GM10266 (cell line): Measurements from ENCODE around the gene BRD3OS.

Source experiments
- DNase-seq: peaks from one replicate; pipeline ENCODE4 v3.0.0; 2012; ENCODE audit errors: extremely low spot score
- TF ChIP-seq, protein P1 (sequence below): IDR thresholded peaks from 2 replicates; pipeline ENCODE4 v1.5.1; 2012; ENCODE audit warnings: mild to moderate bottlenecking, low read depth; ENCODE audit not compliant: control insufficient read depth, insufficient read depth; ENCODE audit errors: missing control alignments

Gene BRD3OS

DNA sequence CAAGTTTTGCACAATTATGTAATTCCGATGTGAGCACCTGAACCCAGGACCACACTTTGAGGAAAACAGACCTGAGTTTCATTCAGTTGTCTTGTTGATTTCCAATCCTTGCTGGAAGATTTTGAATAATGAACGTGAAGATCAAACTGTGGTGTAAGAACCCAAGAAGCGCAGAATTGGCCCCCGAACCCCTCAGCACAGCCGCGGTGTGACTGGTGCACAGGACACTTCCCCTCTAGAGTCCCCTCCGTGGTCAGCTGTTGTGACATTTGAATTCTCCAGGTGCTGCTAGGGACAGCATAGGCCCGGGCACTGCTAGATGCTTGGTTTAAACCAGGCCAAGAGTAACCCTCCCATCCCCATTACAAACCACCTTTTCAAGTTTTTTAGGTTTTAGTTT lies 1.7 kb downstream of the BRD3OS start:
- TF ChIP-seq, protein P1, sequence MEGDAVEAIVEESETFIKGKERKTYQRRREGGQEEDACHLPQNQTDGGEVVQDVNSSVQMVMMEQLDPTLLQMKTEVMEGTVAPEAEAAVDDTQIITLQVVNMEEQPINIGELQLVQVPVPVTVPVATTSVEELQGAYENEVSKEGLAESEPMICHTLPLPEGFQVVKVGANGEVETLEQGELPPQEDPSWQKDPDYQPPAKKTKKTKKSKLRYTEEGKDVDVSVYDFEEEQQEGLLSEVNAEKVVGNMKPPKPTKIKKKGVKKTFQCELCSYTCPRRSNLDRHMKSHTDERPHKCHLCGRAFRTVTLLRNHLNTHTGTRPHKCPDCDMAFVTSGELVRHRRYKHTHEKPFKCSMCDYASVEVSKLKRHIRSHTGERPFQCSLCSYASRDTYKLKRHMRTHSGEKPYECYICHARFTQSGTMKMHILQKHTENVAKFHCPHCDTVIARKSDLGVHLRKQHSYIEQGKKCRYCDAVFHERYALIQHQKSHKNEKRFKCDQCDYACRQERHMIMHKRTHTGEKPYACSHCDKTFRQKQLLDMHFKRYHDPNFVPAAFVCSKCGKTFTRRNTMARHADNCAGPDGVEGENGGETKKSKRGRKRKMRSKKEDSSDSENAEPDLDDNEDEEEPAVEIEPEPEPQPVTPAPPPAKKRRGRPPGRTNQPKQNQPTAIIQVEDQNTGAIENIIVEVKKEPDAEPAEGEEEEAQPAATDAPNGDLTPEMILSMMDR, result no peak
- DNase-seq, result no peak

DNA sequence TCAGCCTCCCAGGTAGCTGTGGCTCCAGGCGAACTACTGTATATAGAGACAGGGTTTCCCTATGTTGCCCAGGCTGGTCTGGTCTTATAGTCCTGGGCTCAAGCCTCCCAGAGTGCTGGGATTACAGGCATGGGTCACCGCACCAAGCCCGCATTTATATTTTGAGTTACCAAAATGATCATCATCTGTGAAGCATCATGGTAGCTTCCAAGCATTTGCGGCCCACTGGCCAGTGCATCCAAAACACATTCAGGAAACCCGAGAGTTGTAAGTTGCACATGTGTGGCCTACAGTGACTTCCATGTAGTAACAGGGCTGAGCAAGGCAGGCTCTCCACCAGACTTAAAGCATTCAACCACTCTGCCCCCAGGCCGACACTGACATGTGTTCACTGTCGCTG lies 2.3 kb downstream of the BRD3OS start:
- no peak for DNase-seq
- TF ChIP-seq, protein P1, result no peak

DNA sequence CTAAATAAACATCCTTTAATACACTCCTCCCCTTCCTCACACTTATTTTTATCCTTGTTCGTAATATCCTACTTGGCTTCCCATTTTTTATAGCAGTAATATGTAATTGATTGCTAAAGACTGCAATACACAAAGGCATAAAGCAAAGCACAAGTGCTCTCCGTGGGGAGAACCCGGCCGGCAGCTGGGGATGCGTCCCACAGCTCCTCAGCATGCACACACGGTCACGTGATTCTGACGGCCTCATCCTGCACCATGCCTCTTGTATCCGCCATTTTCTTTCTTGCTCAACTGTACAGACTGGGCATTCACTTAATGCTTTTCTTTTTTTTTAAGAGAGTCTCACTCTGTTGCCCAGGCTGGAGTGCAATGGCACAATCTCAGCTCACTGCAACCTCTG lies 2.8 kb downstream of the BRD3OS start:
- DNase-seq, result no peak
- TF ChIP-seq, protein P1, result no peak

DNA sequence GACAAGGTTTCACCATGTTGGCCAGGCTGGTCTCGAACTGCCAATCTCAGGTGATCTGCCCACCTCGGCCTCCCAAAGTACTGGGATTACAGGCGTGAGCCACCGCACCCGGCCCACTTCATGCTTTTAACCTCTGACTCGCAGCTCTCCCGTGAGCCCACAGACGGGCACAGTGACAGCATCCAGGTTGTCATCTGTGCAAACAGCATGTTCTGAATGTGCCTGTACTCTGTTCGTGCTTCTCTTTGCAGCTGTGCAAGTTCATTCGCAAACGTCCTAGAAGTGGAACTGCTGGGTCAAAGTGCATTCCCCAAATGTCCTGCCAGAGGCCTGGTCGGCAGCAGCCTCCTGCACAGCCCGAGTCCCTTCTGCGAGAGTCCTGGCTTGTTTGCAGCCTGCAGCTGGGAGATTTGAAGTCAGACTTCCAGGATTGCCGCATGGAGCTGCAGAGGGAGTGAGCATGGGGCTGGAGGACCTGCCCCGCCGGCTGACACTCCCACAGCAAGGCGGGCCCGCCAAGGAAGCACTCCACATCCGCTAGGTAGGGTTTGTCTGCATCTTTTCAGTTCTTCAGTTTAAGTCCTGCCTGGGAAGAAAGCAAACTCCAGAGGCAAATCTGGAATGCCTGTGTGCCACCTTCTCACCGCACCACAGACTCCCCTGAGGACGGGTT lies 3.4 kb downstream of the BRD3OS start:
- DNase-seq, result no peak
- TF ChIP-seq, protein P1, result no peak

DNA sequence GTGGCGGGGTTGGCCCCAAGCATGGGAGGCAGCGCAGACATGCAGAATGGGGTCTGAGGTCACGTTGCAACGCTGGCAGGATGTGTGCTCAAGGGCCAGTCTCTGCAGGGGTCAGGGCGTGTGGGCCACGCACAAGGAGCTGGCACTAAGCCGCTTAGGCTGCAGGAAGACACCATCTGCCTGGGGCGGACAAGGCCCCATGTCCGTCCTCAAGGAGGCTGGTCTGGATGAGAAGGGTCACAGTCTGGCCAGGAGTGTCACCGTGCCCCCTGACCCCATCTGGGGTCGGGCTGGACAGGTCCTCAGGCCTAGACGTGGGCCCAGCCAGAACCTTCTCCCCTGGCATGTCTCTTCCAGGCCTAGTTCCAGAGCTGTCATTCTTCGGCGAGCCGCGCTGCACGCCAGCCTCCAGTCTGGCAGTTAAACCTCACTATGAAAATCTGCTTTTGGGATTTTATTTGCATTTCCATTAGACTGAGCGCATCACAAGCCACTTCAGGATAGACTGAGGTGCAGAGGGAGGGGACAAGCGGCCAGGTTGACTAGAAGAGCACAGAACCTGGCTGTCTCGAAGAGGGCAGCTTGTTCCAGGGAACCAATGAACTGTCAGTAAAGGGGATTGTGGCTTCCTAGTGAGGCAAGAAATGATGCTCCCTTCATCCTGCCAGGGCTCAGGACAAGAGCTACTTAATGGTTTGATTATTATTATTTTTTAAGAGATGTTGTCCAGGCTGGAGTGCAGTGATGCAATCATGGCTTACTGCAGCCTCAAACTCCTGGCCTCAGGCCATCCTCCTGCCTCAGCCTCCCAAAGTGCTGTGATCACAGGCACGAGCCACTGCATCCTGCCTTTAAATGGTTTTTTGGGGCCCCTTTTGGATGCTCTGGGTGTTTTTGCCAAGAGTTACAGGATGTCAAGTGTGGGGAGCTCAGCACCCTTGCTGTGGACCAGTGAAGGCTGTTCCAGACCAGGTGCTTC lies 4.3 kb downstream of the BRD3OS start:
- TF ChIP-seq, protein P1, result no peak
- DNase-seq, result no peak

DNA sequence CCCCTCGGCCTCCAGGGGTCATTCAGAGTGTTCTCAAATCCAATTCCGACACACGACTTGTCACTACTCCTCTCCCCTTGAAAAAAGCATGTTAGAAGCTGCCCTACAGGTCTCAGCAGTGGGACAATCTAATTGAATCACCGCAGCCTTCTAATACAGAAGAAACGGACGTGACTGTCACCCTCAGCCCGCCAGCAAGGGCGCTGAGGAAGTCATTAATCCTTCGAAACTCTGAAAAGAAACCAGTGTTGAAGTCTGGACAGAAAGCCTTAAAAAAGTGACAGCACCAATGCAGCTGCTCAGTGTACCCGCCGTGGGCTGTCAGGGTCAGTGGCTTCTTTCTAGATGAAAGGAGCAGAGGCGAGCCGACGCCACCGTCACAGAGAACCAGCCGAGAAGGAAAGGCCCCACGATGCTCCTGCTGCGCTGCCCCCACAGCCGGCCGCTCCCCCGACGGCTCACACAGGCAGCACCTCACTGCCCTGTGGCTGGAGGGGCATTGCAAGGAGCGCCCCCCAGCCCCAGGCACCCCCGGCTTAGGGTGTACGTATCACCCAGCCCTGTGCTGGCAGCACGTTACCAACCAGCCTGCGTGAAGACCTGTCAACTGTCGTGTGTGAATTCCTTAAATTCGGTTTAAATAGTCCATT lies 5.7 kb downstream of the BRD3OS start:
- no peak for DNase-seq
- TF ChIP-seq, protein P1, result no peak

DNA sequence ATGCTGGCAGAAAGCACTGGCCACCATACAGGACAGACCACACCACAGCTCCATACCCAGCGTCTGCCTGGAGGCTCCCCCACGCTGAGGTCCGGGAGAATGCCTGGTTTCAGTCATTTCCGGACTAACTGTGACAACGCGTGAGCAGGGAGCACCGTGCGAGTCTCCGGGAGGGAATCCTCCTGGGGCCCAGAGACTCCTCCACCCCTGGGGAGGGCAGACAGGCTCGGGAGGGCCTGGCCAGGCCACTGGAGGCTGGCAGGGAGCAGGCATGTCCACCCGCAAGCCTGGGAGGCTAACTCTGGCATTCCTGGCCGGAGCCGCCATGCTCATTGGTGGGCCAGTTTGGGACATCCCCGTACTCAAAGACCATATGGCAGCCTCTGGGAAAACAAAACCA lies 6.5 kb downstream of the BRD3OS start:
- DNase-seq, result no peak
- TF ChIP-seq, protein P1, result no peak
